Esophagus mucosa (tissue), 1 donor: ENCODE measurements around the gene TBC1D19. TPM values are rescaled to one million over a fixed set of nuclear protein-coding genes. Genes with fewer than 3 reads are reported as not detected.
"Not testable (repeated sequence)": the region's sequence is repeated elsewhere in the genome, so short reads cannot be mapped to it uniquely, and the experiment has no call there.

ENCODE experiments used
- ATAC-seq: fragments of 200-7000 bp; cut with Tn5 transposase; one replicate; pipeline ENCODE4 v1.9.1; 2020
- total RNA-seq: library from RNA; stranded (reverse); gene quantifications from one replicate; pipeline ENCODE4 v1.2.4, GENCODE V29; 2023
- donor health status: DM: yes; HTN: yes; CAD: no.

Gene TBC1D19
- total RNA-seq, 1 donor from 2014 or later = 2.7 TPM

- no peak for ATAC-seq
These were observed 17.3 kb downstream of the TBC1D19 start for GRCh38 chr4:26601204-26601603.

- ATAC-seq = no peak
These were observed 23.9 kb downstream of the TBC1D19 start for GRCh38 chr4:26607776-26608175.

- ATAC-seq = no peak
These were observed 25.5 kb downstream of the TBC1D19 start for GRCh38 chr4:26609391-26609790.

GRCh38 chr4:26609868-26610267 is 26.0 kb downstream of the TBC1D19 start:
- no peak for ATAC-seq

GRCh38 chr4:26611372-26611771 is 27.5 kb downstream of the TBC1D19 start:
- ATAC-seq = no peak

- no peak for ATAC-seq
These were observed 28.0 kb downstream of the TBC1D19 start for GRCh38 chr4:26611885-26612284.

- no peak for ATAC-seq
These were observed 29.4 kb downstream of the TBC1D19 start for GRCh38 chr4:26613237-26613636.

- no peak for ATAC-seq
These were observed 29.9 kb downstream of the TBC1D19 start for GRCh38 chr4:26613735-26614134.

GRCh38 chr4:26619784-26620183 is 35.9 kb downstream of the TBC1D19 start:
- ATAC-seq = no peak

GRCh38 chr4:26621366-26621765 is 37.5 kb downstream of the TBC1D19 start:
- ATAC-seq = no peak

- no peak for ATAC-seq
These were observed 39.0 kb downstream of the TBC1D19 start for GRCh38 chr4:26622913-26623312.

- ATAC-seq = not testable (repeated sequence)
These were observed 42.8 kb downstream of the TBC1D19 start for GRCh38 chr4:26626658-26627057.

GRCh38 chr4:26632916-26633315 is 49.0 kb downstream of the TBC1D19 start:
- ATAC-seq = no peak

- no peak for ATAC-seq
These were observed 50.4 kb downstream of the TBC1D19 start for GRCh38 chr4:26634237-26634636.

- ATAC-seq = no peak
These were observed 52.6 kb downstream of the TBC1D19 start for GRCh38 chr4:26636458-26636857.

GRCh38 chr4:26640639-26641038 is 56.8 kb downstream of the TBC1D19 start:
- not testable (repeated sequence) for ATAC-seq

GRCh38 chr4:26647523-26648224 is 63.8 kb downstream of the TBC1D19 start:
- no peak for ATAC-seq

GRCh38 chr4:26648260-26648659 is 64.4 kb downstream of the TBC1D19 start:
- ATAC-seq = peak; percentile 53

- no peak for ATAC-seq
These were observed 76.4 kb downstream of the TBC1D19 start for GRCh38 chr4:26660261-26660660.

GRCh38 chr4:26663888-26664287 is 80.0 kb downstream of the TBC1D19 start:
- ATAC-seq = no peak

- no peak for ATAC-seq
These were observed 87.1 kb downstream of the TBC1D19 start for GRCh38 chr4:26670903-26671537.

GRCh38 chr4:26679040-26679695 is 95.3 kb downstream of the TBC1D19 start:
- not testable (repeated sequence) for ATAC-seq

GRCh38 chr4:26682436-26682835 is 98.6 kb downstream of the TBC1D19 start:
- no peak for ATAC-seq

- ATAC-seq = no peak
These were observed 101.4 kb downstream of the TBC1D19 start for GRCh38 chr4:26685250-26685649.
